GM18502 (cell line): ENCODE data around the gene CAVIN1.
"Not testable (repeated sequence)": the region's sequence is repeated elsewhere in the genome, so short reads cannot be mapped to it uniquely, and the experiment has no call there.

Experiments
- ATAC-seq: cut with Tn5 transposase; IDR thresholded peaks from one replicate; pipeline ENCODE4 v1.9.1; 2021; ENCODE audit warnings: mild to moderate bottlenecking; ENCODE audit not compliant: unreplicated experiment, poor library complexity

CAVIN1 gene

DNA sequence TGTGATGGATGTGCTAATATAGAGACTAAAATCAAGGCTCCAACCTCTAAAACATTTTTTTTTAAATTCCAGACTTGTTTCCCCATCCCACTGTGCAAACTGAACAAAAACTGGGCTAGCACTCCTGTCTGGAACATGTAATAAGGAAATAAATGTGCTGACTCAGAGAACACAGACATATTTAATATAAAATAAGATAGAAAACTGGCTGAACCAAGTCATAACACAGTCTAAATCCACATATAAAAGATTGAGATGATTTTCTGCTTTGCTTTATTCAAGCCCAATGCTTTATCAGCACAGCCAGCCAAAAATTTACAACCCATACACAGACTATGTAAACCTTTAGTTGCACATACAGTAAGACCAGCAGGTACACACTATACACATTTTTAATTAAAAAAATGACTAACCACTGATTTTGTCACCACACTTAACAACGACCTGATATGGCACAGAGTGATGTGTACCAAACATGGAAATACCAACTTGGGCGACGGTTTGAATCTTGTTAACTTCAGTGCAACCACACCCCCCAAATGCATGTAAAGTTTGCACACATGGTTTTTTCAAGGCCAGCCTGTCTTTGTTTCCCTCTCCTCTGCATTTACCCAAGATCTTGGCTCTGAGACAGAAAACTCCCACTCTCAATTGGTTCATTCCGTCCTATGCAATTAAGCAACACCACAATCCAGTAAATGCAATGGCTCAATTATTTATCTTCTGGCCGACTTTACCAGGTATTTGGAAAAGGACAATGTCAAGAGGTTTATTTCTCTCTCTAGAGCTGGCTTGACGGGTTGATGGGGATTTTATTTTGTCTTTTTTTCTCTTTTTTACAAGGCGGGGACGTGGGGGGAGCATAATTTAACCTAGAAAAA lies 36.0 kb downstream of the CAVIN1 start:
- no peak for ATAC-seq

DNA sequence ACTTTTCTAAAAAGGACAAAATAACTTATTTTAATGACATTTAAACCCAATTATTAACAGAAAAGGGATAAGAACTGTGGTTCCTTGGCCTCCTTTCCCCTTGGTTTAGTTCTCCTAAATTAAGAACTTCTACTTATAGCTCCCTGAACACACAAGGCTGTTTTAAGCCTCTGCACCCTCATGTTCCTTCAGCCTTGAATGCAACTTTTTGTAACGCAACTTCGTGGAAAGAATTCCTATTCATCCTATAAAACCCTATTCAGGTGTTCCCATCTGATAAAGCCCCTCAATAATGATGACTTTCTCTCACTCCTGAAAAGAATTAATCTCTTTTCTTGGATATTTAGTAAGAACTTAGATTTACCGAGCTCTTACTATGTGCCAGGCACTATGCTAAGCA lies 41.2 kb downstream of the CAVIN1 start:
- ATAC-seq, result no peak

DNA sequence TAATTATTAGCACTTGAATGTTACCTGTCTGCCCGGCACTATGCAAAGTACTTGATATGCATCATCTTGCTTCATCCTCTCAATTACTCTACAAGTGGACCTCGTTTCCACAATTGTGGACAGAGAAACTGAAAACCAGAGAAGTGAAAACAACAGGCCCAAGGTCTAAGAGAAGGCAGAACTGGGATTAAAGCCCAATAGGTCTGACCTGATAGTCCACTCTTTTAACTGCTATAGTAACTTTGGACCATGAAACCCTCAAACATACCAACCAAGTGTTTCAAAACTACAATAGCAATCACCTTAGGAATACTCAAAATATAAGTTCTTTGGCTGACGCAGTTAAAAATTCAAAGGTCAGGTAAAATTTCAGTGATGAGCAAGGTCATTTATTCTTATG lies 42.1 kb downstream of the CAVIN1 start:
- no peak for ATAC-seq

DNA sequence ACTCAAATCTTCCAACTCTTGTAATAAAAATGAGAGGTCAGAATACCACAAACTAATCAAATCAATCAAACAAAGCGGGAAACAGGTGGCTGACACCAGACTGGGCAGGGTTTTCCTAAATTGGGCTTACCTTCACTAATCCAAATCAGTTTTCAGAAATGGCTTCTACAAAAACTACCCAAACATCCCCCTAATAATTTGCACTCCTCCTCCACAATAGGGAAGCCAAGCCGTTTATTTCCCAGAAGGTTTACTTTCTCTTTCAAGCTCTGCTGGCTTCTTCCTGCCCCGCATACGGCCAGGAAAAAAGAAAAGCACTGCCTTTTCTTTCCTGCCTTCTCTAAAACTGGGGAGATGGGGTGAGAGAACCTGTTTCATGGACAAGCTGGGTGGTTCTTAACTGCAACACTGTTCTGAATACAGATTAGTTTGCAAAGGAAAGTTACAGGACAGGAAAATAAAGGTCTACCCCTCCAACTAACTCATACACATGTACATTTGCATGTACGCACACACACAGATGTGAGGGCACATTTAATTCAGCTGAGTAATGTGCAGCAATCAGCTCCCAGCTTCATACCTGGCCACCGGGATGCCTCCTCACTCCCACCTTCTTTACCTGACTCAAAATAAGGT lies 44.0 kb downstream of the CAVIN1 start:
- ATAC-seq, result no peak

DNA sequence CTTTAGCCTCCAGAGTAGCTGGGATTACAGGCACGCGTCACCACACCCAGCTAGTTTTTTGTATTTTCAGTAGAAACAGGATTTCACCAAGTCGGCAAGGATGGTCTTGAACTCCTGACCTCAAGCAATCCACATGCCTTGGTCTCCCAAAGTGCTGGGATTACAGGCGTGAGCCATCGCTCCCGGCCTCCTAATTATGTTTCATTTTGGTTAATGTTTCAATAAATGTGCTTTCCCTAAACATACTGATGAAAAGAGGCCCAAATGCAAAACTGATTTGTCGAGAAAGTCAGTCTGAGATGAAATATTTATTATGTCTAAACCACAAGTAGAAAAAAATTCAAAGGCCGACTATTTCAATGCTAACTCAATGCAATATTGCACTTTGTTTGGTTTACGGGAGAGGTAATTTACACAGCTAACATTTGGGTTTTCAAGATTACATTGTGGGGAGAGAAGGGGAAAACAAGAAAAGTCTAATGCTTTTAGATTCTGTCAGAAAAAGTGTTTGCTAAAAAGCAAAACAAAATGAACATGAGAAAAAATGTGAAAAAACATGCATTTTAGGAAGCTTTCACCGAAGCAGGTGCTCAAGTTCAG lies 44.6 kb downstream of the CAVIN1 start:
- ATAC-seq, result no peak

DNA sequence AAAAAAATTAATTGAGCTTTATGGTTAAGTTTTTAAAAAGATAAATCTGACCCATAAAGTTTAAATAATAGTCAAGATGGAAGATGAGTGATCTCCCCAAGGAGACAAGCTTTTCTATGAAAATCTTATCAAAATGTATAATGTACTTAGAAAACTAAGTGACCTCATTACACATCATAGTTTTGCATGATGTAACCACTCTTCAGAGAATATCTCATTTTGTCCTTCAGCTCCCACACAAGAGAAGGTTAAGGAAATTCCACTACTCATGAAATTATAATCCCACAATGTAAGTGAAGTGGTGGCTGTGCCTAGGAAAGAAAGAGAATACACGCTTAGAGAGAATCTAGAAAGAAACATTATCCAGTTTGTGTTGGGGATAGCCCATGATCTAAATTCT lies 49.2 kb downstream of the CAVIN1 start:
- no peak for ATAC-seq

DNA sequence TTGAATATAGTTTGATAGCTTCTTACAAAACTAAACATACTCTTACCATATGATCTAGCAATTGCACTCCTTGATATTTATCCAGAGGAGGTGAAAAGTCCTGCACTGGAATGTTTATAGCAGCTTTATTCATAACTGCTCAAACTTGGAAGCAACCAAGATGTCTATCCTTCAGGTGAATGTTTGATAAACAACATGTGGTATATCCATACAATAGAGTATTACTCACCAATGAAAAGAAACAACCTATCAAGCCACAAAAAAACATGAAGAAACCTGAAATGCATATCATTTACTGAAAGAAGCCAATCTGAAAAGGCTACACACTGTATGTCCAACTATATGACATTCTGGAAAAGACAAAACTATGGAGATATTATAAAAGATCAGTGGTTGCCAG lies 50.9 kb downstream of the CAVIN1 start:
- ATAC-seq, result no peak

DNA sequence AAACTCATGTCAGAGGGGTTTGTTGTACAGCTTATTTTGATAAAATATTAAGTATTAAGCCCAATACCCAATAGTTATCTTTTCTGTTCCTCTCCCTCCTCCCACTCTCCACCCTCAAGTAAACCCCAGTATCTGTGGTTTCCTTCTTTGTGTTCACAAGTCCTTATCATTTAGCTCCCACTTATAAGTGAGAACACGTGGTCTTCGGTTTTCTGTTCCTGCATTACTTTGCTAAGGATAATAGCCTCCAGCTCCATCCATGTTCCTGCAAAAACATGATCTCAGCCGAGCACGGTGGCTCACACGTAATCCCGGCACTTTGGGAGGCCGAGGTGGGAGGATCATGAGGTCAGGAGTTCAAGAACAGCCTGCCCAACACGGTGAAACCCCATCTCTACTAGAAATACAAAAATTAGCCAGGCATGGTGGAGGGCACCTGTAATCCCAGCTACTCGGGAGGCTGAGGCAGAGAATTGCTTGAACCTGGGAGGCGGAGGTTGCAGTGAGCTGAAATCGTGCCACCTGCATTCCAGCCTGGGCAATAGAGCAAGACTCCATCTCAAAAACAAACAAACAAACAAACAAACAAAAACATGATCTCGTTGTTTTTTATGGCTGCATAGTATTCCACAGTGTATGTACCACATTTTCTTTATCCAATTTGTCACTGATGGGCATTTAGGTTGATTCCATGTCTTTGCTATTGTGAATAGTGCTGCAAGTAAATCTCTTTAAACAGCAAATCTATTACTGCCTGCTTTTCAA lies 54.1 kb downstream of the CAVIN1 start:
- not testable (repeated sequence) for ATAC-seq

DNA sequence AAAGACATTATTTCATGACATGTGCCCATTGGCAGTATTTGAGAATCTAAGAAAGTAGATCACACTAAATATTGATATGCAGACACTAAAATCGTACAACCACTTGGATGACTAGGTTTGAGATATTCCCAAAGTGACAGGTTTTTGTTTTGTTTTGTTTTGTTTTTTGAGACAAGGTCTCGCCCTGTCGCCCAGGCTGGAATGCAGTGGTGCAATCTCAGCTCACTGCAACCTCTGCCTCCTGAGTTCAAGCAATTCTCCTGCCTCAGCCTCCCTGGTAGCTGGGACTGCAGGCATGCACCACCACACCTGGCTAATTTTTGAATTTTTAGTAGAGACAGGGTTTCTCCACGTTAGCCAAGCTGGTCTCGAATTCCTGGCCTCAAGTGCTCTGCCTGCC lies 54.7 kb downstream of the CAVIN1 start:
- ATAC-seq, result not testable (repeated sequence)

DNA sequence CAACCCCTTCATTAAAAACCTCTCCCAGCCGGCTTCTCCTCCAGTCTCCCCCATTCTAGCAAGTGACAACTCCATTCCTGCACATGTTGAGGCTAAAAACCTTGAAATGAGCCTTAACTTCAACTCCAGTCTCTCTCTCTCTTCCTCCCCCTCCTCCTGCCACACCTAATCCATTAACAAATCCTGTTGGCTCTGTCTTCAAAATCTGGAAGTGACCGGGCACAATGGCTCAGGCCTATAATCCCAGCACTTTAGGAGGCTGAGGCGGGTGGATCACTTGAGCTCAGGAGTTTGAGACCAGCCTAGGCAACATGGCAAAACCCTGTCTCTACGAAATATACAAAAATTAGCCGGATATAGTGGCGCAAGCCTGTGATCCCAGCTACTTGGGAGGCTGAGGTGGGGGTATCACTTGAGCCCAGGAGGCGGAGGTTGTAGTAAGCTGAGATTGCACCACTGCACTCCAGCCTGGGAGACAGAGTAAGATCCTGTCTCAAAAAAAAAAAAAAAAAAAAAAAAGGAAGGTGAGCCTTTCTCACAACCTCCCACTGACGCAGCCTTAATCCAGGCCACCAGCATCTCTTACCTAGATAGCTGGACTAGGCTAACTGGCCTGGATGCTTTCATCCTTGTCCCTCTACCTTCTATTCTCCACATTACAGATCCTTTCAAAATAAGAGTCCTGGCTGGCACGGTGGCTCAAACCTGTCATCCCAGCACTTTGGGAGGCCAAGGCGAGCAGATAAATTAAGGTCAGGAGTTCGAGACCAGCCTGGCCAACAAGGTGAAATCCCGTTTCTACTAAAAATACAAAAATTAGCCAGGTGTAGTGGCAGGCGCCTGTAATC lies 56.7 kb downstream of the CAVIN1 start:
- not testable (repeated sequence) for ATAC-seq

DNA sequence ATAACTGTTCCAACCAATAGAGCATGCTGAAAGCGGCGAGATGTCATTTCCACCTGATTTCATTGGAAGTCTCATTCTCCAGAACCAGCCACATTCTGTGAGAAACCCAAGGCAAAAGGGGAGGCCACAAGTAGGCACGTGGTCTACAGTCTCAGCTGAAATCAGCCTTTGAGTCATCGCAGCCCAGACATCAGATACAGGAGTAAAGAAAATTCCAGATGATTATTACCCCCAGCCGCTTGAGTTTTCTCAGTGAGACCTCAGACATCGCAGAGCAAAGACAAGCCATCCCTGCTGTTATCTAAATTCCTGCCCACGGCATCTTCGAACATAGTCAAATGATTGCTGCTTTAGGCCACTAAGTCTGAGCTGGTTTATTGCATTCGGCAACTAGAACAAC lies 57.9 kb downstream of the CAVIN1 start:
- ATAC-seq, result no peak

DNA sequence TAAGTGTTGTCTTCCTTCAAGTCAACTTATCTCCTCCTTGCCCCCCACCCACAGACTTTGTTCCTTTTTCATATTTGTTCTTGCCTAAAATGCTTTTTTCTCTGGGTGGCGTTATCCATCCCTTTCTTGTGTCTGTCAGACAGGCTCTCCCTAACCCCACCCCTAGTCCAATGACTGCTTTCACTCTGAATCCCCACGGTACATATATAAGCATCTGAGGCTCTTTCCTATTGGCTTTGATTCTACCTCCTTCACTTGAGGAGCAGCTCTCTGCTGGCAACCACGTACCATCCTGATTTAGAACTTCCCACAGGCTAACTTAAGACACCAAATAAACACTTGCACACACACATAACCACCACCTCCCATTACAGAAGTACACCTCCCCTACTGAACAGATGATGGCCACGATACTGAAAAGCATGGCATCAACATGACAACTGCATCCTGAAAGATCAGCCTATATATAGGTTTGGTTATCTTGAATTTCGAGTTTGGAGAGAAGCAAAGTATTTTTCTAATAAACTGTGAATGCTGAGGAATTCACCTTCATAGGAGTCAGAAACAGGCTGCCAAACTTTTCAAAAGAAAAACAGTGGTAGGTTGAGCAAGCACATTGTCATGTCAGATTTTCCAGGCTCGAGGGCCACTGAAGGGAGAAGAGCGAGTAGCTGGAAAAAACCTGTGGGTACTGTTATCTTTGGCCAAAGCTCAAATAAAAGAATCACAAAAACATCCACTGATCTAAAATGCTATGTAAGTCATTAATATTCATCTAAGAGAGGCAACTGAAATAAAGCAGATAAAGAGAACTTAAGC lies 59.1 kb downstream of the CAVIN1 start:
- ATAC-seq, result no peak

DNA sequence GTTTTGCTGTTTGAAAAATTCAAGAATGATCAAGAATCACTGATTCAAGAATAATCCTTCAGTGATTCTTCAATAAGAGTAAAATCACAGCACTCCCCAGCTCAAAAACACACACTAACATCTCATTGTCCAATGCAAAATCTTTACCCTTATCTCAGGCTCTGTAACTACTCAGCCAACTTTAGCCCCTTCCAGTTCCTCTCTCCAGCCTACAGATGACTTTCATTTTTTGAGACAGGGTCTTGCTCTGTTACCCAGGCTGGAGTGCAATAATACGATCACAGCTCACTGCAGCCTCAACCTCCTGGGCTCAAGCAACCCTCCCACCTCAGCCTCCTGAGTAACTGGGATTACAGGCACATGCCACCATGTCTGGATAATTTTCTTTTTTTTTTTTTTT lies 59.8 kb downstream of the CAVIN1 start:
- ATAC-seq, result no peak

DNA sequence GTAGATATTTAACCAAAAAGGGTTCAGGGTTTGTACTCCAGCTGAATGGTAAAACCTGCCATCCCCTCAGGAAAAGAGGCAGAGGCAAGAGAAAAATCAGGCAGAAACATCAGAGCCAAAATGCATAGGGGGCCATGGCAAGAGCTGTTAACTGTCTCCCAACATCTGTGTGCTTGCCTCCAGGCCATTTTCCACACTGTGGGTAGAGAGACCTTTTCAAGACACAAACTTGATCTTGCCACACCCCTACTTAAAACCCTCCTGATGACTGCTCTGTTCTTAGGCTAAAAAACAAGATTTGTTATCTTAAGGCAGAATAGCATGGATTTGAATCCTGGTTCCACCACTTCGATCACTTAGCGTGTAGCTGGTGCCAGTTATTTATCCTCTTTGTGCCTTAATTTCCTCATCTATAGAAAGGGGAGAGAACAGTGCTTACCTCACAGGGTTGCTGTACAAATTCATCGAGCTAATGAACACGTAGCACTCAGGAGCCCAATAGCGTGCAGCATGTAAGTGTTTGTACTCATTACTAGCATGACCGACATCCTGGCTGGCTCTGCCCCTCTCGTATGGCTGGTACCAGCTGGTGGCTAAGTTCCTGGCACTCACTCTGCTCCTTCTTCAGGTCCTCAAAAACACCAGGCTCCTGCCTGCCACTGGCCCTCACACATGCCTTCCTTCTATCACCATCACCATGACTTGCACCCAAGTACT lies 60.7 kb downstream of the CAVIN1 start:
- no peak for ATAC-seq

DNA sequence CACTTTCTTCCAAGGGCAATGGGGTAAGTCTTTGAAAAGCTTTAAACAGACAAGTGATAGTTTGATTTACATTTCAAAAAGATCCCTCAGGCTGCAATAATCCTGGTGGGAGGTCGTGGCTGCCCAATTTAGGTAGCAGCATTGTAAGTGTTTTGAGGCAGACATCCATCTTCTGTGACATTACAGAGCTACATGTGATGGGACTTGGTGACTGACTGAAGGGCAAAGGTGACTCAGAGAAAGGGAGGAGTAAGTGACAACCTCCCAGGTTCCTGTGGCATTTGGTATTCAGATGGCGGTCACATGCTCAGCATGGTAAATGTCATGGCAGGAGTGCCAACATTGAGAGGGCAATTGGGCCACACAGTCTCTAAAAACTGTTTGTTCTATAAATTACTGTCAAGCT lies 61.3 kb downstream of the CAVIN1 start:
- no peak for ATAC-seq

DNA sequence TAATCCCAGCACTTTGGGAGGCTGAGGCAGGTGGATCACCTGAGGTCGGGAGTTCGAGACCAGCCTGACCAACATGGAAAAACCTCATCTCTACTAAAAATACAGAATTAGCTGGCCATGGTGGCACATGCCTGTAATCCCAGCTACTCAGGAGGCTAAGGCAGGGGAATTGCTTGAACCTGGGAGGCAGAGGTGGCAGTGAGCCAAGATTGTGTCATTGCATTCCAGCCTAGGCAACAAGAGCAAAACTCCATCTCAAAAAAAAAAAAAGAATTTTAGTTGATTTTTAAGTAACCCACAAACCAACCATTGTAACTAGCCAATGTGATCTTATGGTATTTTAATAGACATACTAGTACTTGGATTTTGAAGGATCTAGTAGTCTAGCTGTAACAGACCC lies 62.7 kb downstream of the CAVIN1 start:
- not testable (repeated sequence) for ATAC-seq

DNA sequence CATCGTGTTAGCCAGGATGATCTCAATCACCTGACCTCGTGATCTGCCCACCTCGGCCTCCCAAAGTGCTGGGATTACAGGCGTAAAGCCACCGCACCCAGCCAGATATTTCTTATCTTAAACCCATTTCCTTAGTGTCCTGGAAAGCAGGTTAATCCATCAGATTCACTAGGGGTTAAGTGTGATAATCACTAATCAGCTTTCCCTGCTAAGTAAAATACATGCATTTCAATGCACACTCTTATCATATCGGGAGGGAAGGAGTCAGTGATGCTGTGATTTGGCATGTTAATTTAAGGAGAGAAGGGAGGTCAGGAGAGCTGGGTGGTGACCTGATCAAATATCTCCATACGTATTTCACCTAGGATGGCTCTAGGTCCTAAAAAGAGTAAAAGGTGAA lies 63.9 kb downstream of the CAVIN1 start:
- ATAC-seq, result no peak

DNA sequence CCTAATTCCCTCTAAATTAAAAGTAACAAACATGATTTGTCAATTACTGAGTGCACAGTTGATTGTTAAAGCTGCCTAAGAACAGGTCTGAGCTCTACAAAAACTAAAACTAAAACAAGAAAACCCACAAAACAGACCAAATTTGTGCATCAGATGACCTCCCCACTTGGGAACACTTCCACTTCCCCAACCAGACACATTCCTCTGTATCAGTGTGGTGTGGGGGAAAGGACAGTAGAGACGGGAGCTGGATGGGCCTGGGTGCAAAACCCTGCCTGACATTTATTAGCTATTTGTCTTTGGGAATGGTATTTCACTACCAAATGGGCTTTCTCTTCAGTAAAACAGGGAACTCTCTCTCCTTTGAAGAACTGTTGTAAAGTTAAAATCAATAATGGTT lies 64.6 kb downstream of the CAVIN1 start:
- ATAC-seq, result no peak
